NCI-H345 treated with DMSO at 0.1 percent for 48 hours (cell line): Measurements from ENCODE around the gene DTD1.
"Not testable (repeated sequence)": the region's sequence is repeated elsewhere in the genome, so short reads cannot be mapped to it uniquely, and the experiment has no call there.

ENCODE experiments used
- DNase-seq: peaks from one replicate; lab custom pipeline; 2025; ENCODE audit not compliant: unreplicated experiment; lab: John Stamatoyannopoulos, UW

Gene DTD1

DNA sequence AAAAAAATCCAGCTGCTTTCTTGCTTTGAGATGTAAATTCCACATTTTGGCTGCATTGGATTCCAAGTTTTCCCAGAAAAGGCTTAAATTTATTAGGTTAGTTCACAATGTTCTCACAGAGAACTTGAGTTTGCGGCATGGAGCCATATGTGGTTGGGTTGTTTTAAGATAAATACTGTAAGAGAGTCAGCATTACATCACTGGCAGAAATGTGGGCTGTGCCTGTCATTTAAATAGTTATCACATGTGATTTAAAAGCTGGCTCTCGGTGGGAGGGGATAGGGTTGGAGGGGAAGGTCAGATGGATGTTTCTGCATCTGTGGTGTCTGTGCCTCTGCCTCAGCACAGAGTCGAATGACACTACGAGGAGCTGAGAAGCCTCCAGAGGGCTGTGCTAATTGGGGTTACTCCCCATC is 151.9 kb downstream of the DTD1 start:
- no peak for DNase-seq

DNA sequence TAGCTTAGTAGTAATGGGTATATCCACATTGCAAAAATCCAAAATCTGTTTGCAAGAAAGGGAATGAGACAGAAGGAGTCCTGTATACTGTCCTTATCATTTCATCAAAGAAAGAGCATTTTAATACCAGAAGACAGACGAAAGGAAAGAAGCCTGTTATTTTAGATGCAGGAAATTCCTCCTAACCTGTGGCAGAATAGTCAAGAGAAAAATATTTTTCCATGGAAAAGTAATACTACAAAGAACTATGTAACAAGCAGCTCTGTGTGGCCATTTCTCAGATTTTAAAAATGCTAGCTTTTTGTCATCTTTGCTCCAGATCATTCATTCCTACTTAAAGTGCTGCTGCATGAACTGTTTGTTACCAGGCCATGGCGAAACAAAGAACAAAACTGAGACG is 152.9 kb downstream of the DTD1 start:
- no peak for DNase-seq

DNA sequence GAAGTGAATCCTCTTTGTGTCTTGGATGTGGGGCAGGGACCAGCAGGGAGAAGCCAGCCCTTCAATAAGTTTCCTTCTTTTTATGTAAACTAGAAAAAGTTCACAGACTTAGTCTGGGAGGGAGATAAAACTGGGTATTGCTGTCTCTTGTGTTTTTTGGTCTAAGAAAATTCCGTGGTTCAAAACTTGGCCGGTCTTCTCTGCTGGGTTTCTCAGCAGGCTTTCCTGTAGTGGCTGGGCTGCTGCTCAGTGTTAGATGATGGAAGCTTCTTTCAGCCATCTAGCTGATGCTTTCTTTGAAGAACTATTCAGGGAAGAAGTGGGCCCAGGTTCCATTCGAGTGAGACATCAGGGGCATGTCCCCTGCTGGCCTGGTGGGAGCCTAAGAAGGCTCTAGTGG is 155.0 kb downstream of the DTD1 start:
- DNase-seq = no peak

DNA sequence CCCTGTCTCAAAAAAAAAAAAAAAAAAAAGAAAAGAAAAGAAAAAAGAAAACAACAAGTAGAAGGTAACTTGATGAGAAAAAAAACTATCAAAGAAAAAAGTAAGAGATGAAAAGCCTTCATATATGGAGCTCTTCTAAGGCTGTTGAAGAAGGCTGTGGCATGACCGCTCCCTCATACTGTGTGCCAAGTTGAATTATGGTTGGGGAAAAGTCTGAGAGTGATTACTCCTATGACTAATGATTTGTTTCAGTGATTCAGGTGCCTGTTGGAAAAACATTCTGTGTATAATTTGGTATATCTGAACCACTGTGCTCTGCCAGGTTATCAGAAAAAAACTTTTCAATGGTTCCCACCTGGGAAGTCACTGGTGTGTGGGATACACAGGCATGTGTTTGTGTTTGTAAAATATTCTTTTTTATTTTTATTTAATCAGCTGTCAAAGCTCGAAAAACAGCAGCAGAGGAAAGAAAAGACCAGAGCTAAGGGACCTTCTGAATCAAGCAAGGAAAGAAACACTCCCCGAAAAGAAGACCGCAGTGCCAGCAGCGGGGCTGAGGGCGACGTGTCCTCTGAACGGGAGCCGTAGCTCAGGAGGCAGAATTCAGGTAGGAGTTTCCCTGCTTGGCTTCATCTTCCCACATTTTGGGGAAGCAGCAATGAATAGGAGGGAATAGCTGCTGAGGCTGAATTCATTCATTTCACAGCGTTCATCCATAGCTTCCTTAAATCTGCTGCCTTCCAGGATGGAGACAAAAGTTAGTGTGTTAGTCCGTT is 156.0 kb downstream of the DTD1 start:
- no peak for DNase-seq

DNA sequence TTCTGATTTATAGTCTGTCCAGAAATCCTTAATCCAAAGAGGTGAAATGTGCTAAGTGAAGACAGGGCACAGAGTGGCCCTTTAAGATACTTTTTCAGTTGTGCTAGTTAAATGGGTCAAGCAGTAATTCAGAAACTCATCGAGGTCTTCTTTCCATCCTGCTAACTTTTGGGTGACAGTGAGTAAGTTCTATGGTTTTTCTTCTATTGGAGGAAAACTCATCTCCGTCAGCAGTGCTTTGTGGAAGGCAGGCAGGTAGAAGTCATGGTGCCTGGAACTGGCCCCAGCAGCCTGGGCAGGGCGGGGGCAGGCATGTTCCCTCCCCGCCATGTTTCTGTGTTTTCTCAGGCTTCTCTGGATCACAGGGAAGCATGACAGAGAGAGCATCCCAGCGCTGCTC is 159.2 kb downstream of the DTD1 start:
- no peak for DNase-seq

DNA sequence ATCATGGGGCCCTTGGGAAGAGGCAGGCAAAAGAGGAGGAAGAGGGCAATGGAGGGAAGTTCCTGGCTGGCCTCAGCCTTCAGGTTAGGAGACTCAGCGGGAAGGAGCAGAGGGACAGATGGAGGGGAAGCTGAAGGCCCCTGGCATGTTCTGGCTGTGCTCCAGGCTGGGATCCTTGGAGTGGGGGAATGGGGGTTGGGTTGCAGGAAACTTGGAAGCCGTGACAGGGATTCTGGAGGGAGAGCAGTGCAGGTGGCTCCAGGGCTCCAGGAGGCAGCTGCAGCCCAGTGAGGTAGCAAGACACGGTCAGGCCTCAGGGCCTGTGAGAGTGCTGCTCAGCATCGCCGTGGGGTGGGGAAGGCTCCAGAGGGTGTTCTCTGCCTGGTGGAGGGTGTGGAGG is 161.1 kb downstream of the DTD1 start:
- DNase-seq = no peak

DNA sequence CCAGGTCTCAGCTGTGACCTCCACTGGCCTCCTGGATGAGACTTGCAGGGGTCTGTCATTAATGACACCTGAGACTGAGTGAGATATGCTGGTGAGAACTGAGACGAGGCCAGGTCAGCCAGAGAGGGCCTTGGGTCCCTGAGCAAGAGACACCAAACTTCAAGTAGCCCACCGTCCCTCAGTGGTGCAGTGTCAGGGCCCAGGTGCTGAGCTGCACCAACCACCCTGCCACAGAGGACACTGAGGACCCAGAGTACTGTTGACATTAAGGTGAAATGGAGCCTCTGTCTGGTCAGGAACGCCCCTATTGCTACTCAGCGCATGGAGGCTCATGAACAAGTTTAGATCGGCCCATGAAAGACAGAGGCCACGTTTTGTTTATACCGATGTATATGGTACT is 161.7 kb downstream of the DTD1 start:
- no peak for DNase-seq

DNA sequence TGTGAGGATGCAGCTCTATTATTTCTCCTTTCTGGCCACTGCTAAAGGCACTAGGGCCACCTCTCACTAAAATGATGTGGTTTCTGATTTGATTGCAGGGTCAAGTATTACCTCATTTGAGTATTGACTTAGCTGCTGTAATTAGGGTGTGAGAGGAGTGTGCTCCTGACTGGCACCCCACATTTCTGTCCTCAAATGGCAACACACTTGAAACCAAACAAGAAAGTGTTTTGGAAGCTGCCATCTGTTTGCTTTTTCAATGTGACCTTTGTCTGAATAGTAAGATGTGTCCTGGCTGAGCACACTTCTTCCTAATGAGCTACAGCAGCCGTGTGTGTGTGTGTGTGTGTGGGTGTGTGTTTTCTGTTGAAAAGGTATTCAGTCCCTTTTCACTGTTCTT is 162.9 kb downstream of the DTD1 start:
- DNase-seq = no peak

DNA sequence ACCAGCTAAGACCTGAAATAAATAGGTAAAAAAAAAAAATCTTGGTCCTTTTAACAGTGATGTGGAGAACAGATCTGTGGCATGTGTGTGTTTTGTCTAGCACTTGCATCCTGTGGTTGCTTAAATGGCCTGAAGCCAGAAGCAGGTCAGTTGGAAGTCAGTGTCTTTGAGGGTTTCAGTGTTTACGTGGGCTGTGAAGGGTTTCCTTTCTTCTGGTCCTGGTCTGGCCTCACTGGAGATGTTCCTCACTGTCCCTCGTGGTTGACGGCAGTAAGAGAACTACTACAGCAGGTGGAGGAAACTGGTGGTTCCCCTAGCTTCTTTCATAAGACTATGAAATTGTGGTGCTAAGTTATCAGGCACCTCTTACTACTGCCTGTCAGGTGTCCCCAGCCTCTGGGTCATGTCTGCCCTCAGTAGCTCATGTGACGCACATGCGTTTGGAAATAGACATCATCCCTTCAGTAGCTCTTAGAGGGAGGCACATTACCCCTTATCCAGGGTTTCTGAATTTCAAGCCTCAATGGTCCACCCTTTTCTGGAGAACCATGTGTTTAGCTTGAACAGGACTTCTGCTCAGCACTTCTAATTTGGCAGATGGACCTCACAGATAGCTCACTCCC is 166.3 kb downstream of the DTD1 start:
- no peak for DNase-seq

DNA sequence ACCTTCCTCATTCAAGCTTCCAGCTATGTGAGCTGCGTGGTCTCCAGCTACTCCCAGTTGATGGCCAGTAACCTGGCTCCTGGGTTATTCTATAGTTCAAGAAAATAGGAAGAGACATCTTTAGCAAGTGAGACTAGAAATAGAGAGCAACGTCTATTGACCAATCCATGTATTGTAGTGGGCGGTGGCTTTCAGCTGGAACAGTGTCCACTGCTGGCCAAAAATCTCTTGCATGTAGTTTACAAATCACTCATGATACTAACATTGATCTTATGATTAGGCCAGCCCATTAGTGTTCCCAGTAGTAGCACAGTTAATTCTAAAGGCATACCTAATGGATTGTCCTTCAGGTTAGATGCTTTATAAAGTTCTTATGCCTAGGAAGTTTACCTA is 166.8 kb downstream of the DTD1 start:
- no peak for DNase-seq

DNA sequence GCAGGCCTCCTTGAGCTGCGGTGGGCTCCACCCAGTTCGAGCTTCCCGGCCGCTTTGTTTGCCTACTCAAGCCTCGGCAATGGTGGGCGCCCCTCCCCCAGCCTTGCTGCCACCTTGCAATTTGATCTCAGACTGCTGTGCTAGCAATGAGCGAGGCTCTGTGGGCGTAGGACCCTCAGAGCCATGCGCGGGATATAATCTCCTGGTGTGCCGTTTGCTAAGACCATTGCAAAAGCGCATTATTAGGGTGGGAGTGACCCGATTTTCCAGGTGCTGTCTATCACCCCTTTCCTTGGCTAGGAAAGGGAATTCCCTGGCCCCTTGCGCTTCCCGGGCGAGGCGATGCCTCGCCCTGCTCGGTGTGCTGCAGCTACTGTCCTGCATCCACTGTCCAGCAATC is 173.0 kb downstream of the DTD1 start:
- not testable (repeated sequence) for DNase-seq

DNA sequence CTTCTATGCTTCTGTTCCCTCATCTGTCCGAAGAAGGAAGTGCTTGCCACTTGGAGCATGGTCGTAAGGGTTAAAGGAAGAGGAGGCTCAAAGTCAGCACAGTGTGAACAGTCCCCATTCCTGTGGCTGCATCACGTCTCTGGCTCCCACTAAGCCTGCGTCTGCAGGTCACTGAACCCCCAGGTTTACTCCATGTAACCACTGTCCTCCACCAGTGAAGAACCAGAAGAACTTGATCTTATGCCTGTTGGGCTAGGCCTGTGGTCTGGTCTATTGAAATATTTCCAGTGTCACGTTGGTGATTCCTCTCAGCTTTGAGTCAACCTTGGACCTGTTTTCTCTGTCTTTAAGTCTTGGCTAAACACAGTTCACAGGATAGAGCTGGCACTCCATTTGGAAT is 179.8 kb downstream of the DTD1 start:
- no peak for DNase-seq

DNA sequence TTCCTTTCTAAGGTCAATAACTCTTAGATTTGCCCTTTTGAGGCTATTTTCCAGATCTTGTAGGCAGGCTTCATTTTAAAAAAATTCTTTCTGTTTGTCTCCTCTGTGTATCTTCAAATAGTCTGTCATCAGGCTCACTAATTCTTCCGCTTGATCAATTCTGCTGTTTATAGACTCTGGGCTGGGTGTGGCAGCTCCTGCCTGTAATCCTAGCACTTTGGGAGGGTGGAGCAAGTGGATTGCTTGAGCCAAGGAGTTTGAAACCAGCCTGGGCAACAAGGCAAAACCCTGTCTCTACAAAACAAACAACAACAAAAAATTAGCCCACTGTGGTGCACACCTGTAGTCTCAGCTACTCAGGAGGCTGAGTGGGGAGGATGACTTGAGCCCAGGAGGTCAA is 185.7 kb downstream of the DTD1 start:
- DNase-seq = no peak

DNA sequence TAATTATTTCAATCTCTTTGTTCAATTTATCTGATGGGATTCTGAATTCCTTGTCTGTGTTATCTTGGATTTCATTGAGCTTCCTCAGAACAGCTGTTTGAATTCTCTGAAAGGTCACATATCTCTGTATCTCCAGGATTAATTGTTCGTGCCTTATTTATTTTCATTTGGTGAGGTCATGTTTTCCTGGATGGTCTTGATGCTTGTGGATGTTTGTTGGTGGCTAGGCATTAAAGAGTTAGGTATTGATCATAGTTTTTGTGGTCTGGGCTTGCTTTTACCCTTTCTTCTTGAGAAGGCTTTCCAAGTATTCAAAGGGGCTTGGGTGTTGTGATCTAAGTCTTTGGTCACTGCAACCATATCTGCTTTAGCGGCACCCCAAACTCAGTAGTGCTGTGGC is 186.4 kb downstream of the DTD1 start:
- no peak for DNase-seq

DNA sequence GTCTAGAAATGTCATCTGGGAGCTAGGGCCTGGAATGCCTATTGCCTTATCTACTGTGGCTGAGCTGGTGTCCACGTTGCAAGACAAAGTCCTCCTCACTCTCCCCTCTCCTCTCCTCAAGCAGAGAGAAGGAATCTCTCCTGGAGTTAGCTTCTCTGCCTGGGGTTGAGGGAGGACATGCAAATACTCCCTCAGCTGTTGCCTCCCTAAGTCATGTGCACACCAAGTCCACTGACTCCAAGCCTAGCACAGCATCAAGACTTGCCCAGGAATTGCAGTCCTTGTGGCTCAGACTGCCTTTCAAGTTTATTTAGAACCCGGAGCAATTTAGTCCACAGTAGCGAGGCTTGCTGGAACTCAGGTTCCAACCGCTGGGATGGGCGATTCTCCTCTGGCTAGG is 187.8 kb downstream of the DTD1 start:
- no peak for DNase-seq

DNA sequence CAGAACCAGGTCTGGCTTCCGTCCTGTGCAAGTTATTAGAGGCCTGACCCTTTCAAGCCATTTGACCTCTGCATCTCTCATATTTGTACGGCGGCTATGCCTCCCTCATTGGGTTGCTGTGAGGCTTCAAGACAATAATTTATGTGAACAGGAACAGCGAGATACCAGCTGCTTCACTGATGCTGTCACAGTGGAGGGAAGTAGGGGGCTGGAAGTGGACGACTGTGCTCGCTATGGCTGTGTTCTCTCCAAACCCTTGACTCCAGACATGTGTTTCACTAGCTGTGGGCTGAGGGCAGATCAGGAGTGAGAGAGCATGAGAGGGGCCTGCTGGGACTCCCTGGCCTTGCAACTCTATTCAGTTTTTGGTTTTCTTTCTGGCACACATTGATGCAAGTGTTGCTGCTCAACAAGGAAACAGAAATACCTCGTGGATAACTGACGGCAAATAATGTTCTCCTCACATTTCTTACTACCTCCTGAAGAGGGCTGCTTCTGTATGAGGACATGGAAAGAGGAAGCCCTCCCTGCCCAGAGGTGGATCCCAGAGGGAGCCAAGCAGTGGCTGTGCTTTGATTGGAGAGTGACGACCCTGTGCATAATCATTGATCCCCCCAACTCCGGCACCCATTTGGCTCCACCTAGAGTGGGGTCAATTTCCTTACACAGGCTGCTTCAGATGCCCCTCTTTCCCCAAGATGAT is 191.0 kb downstream of the DTD1 start:
- DNase-seq = no peak

DNA sequence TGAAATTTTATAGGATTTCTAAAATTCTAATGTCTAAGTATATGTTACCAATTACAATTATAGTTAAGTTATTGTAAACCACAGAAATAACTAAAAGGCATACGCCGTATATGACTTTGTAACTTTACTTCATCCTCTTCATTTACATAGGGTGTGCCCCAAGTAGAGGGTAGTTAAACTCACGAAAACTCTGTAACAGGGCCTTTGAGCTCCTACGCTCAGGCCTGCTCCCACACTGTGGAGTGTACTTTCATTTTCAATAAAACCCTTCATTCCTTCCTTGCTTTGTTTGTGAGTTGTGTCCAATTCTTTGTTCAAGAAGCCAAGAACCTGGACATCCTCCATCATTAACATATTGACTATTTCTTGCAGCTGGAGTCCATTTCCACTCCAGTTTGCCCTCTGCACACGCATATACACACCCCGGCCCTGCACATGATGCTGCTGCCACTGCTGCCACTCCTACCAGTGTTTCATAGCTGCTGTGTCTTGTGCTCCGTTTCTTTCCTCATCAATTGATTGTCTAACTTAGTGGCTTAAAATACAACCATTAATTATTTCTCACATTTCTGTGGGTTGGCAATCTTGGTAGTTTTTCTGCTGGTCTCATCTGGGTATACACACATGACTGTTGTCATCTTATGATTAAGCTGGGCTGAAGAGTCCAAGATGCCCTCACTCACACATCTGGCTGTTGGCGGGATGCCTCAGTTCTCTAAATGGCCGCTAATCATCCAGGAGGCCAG is 192.7 kb downstream of the DTD1 start:
- no peak for DNase-seq

DNA sequence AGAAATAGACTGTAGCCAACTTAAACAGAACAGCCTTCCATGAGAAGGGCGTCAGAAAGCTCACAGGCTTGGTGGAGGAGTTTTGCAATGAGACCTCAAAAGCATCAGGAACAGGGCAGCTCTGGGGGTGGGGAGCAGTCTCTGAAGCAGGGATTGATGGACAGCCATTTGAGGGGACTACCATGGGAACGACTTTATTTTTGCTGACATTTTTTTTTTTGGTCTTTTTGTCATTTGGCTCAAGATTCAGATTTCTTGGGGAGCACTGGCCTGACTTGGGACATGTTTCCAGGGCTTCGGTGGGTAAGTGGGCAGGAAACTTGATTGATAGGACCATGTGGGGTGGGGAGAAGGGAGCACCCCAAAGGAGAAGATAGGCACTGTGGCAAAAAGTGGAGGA is 193.7 kb downstream of the DTD1 start:
- DNase-seq = no peak

DNA sequence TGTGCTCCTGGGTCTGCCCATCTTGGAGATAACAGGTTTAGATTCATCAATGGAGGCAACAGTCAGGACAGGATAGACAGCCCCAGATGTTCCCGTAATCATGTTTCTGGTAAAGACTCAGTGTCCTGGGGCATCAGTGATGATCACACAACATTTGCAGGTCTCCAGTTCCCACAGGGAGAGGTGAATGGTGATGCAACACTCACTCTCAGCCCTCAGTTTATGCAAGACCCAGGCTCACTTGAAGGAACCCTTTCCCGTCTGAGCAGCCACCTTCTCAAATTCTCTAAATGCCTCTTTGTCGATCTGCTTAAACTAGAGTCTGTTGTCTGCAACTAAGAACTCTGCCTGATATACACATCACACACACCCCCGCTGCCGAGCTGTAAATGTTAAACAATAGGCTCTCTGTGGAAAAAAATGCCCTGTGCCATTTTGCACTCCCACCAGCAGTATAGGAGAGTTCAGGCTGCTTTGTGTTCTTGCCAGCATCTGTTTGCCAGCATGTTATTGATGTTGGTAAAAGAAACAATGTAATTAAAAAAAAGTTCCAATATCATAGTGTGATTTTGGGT is 195.6 kb downstream of the DTD1 start:
- no peak for DNase-seq

DNA sequence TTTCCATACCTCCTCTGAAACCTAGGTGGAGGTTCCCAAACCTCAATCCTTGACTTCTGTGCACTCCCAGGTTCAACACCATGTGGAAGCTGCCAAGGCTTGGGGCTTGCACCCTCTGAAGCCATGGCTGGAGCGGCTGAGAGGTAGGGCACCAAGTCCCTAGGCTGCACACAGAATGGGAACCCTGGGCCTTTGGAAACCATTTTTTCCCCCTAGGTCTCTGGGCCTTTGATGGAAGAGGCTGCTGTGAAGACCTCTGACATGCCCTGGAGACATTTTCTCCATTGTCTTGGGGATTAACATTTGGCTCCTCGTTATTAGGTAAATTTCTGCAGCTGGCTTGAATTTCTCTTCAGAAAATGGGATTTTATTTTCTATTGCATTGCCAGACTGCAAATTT is 199.2 kb downstream of the DTD1 start:
- DNase-seq = not testable (repeated sequence)

DNA sequence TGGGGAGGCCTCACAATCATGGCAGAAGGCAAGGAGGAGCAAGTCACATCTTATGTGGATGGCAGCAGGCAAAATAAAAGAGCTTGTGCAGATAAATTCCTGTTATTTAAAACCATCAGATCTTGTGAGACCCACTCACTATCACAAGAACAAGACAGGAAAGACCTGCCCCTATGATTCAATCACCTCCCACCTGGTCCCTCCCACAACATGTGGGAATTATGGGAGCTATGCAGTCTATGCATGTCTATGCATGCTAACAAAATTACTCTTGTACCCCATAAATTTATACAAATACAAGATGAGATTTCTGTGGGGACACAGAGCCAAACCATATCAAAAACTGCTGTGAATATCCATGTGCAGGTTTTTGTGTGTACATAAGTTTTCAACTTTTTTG is 200.2 kb downstream of the DTD1 start:
- DNase-seq = no peak
